Heart left ventricle (tissue), 13 donors: ENCODE results near the gene SREBF1.

Source experiments
- CTCF ChIP-seq, 12 donors: fragments of 200-600 bp; sonication (generic) in 4 of 12; IDR thresholded peaks; one replicate each; pipeline versions ENCODE4 v1.5.0 to v1.8.0; 2018 to 2022; ENCODE audit warnings: antibody characterized with exemption in 12 of 12, mild to moderate bottlenecking in 5 of 12
- POLR2A ChIP-seq, 2 donors: fragments of 450-650 bp; IDR thresholded peaks; one replicate each; pipeline ENCODE4 v1.6.1; 2017; ENCODE audit warnings: antibody characterized with exemption in 2 of 2, mild to moderate bottlenecking in 2 of 2, moderate library complexity in 2 of 2
- donor health status: ischemic (EF 13 %, LVEDD 7.1; RV severe dilation, severe dysfunction).
- donor health status: DM: no; HTN: yes; CAD: no.
- donor health status: DM: no; HTN: no; CAD: no.
- donor health status: ischemic (EF 25% LVEDD 6.9; RV normal size, moderate dysfunction).
- donor health status: ischemic (EF 25% LVEDD 5.7; RV mildly dilated, moderate dysfunction).
- donor health status: ischemic (EF 35%, LVEDD 5.7; RV mildly dilated, moderate dysfunction).
- donor health status: nonischemic (EF 11% LVEDD 7.7; RV severe dilation, severe dysfunction).
- donor health status: DM: yes; HTN: yes; CAD: no.
- donor health status: PGD.
- donor health status: ischemic (EF 29% LVEDD 5.4; RV normal size, mild dysfunction).
- donor health status: nonischemic (EF 23%, LVEDD 6.1; RV moderate dilation, normal function).

DNA sequence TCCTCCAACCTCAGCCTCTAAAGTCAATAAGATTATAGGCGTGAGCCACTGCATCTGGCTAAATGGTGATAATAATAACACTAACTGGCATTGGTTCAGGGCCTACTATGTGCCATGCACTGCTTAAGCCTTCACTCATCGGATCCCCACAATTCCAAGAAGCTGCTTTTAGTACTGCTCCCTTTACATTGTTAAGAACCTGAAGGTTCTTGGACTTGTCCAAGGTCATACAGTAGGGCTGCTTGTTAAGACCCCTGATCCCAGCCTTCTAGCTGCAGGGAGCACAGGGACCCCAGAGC is 6.6 kb downstream of the SREBF1 start:
- TF ChIP-seq POLR2A (IDR thresholded peaks at IDR 0.05) (no peak), CTCF (IDR thresholded peaks at IDR 0.05) (no peak)
